DOHH2 (cell line): ENCODE results near the gene ITPK1.

Source experiments
- H3F3A ChIP-seq: fragments of 200-600 bp; sonication (generic), shearing (Covaris generic); 2 replicates; pipeline ENCODE4 v1.6.0; 2016; ENCODE audit warnings: antibody characterized with exemption, mild to moderate bottlenecking; ENCODE audit not compliant: control insufficient read depth, insufficient read depth
- H3K27ac ChIP-seq: fragments of 200-600 bp; sonication (generic); 2 replicates; pipeline ENCODE4 v1.5.1; 2014; ENCODE audit warnings: low read depth, mild to moderate bottlenecking, low read length, moderate library complexity
- H3K27me3 ChIP-seq: fragments of 200-600 bp; sonication (generic); 2 replicates; pipeline ENCODE4 v1.6.1; 2014; ENCODE audit warnings: mild to moderate bottlenecking, low read length, mixed read lengths; ENCODE audit not compliant: control insufficient read depth
- H3K36me3 ChIP-seq: fragments of 200-600 bp; sonication (generic); 2 replicates; pipeline ENCODE4 v1.6.1; 2014; ENCODE audit warnings: mild to moderate bottlenecking, low read length, moderate library complexity, mixed read lengths; ENCODE audit not compliant: control insufficient read depth
- H3K4me1 ChIP-seq: fragments of 200-600 bp; sonication (generic); 2 replicates; pipeline ENCODE4 v1.6.1; 2014; ENCODE audit warnings: mild to moderate bottlenecking, low read length, mixed read lengths; ENCODE audit not compliant: control insufficient read depth
- H3K4me2 ChIP-seq: fragments of 200-600 bp; sonication (generic); 2 replicates; pipeline ENCODE4 v1.6.0; 2014; ENCODE audit warnings: mild to moderate bottlenecking, low read length, moderate library complexity
- H3K4me3 ChIP-seq: fragments of 200-600 bp; sonication (generic); 2 replicates; pipeline ENCODE4 v1.5.1; 2014; ENCODE audit warnings: mild to moderate bottlenecking, low read length, mixed read lengths
- H3K79me2 ChIP-seq: fragments of 200-600 bp; sonication (generic); 2 replicates; pipeline ENCODE4 v1.6.1; 2014; ENCODE audit warnings: mild to moderate bottlenecking, low read length, mixed read lengths; ENCODE audit not compliant: control insufficient read depth
- H3K9me2 ChIP-seq: fragments of 200-600 bp; sonication (generic); replicated peaks from 2 replicates; pipeline ENCODE4 v1.6.1; 2014; ENCODE audit warnings: mild to moderate bottlenecking, low read length, mixed read lengths; ENCODE audit not compliant: control insufficient read depth
- H3K9me3 ChIP-seq: fragments of 200-600 bp; sonication (generic); 2 replicates; pipeline ENCODE4 v1.6.1; 2014; ENCODE audit warnings: antibody characterized with exemption, low read length, mixed read lengths; ENCODE audit not compliant: control insufficient read depth, insufficient read depth
- H4K20me1 ChIP-seq: fragments of 200-600 bp; sonication (generic); 2 replicates; pipeline ENCODE4 v1.6.0; 2014; ENCODE audit warnings: low read depth, mild to moderate bottlenecking, antibody characterized with exemption, low read length, moderate library complexity; ENCODE audit not compliant: control insufficient read depth, insufficient read depth
- CTCF ChIP-seq: fragments of 200-600 bp; sonication (generic); IDR thresholded peaks from one replicate; pipeline ENCODE4 v1.5.1; 2014; ENCODE audit warnings: antibody characterized with exemption, mild to moderate bottlenecking, low read depth, low read length; ENCODE audit not compliant: poor library complexity, severe bottlenecking
- EZH2phosphoT487 ChIP-seq: fragments of 200-600 bp; sonication (generic); IDR thresholded peaks from 2 replicates; pipeline ENCODE4 v1.6.1; 2017; ENCODE audit warnings: borderline replicate concordance, mild to moderate bottlenecking, antibody characterized with exemption, low read length, moderate library complexity, mixed read lengths

ITPK1 gene

GRCh38 chr14:93014058-93015023, 101.4 kb downstream of the ITPK1 start:
- Histone ChIP-seq H3K9me2 (no peaks in the 10 kb centered on the region), H3K27ac (no peak overlapping the region), H3K79me2 (no peaks in the 10 kb centered on the region), H3K9me3 (no peaks in the 10 kb centered on the region), H3K4me2 (no peak overlapping the region), H3K27me3 (no peaks in the 10 kb centered on the region), H3F3A (no peaks in the 10 kb centered on the region), H3K4me3 (no peak overlapping the region), H3K4me1 (no peaks in the 10 kb centered on the region), H4K20me1 (no peaks in the 10 kb centered on the region), H3K36me3 (no peaks in the 10 kb centered on the region)
- no peak for TF ChIP-seq EZH2phosphoT487
- no peak for TF ChIP-seq CTCF

- Histone ChIP-seq H3K4me1 (no peaks in the 10 kb centered on the region), H3K79me2 (no peaks in the 10 kb centered on the region), H3K27me3 (no peaks in the 10 kb centered on the region), H4K20me1 (no peaks in the 10 kb centered on the region), H3K9me2 (no peaks in the 10 kb centered on the region), H3K27ac (no peak overlapping the region), H3F3A (no peaks in the 10 kb centered on the region), H3K36me3 (no peaks in the 10 kb centered on the region), H3K4me3 (no peak overlapping the region), H3K9me3 (no peaks in the 10 kb centered on the region), H3K4me2 (no peak overlapping the region)
- TF ChIP-seq CTCF (no peak), EZH2phosphoT487 (no peak)
Measured at GRCh38 chr14:93012951-93013719, 102.6 kb downstream of the ITPK1 start.

- H4K20me1 ChIP-seq: no peaks in the 10 kb centered on the region
- TF ChIP-seq CTCF (no peak), EZH2phosphoT487 (no peak)
- H3K36me3 ChIP-seq: no peaks in the 10 kb centered on the region
- H3K4me3 ChIP-seq: no peak overlapping the region
- H3K4me2 ChIP-seq: no peak overlapping the region
- H3K9me3 ChIP-seq: no peaks in the 10 kb centered on the region
- H3K4me1 ChIP-seq: no peaks in the 10 kb centered on the region
- H3K9me2 ChIP-seq: no peaks in the 10 kb centered on the region
- no peaks in the 10 kb centered on the region for H3K27me3 ChIP-seq
- H3K79me2 ChIP-seq: no peaks in the 10 kb centered on the region
- no peak overlapping the region for H3K27ac ChIP-seq
- no peaks in the 10 kb centered on the region for H3F3A ChIP-seq
Measured at GRCh38 chr14:93012506-93012905, 103.2 kb downstream of the ITPK1 start.
